Measurements from ENCODE around the gene ADORA2A.

ADORA2A gene

GRCh38 chr22:24453853-24454252, 26.5 kb downstream of the ADORA2A start:
- DNase-seq (ENCODE audit: low read depth), result no peak

- DNase-seq (ENCODE audit: low read depth), result no peak
Measured at GRCh38 chr22:24455039-24455438, 27.6 kb downstream of the ADORA2A start.

- no peak for DNase-seq (ENCODE audit: low read depth)
Measured at GRCh38 chr22:24455751-24456426, 28.5 kb downstream of the ADORA2A start.

GRCh38 chr22:24457894-24458420, 30.6 kb downstream of the ADORA2A start:
- DNase-seq (ENCODE audit: low read depth), result no peak

- DNase-seq (ENCODE audit: low read depth), result no peak
Measured at GRCh38 chr22:24459911-24460310, 32.5 kb downstream of the ADORA2A start.

- DNase-seq (ENCODE audit: low read depth), result no peak
Measured at GRCh38 chr22:24460418-24461089, 33.2 kb downstream of the ADORA2A start.

GRCh38 chr22:24463071-24463760, 35.8 kb downstream of the ADORA2A start:
- DNase-seq (ENCODE audit: low read depth), result no peak

- DNase-seq (ENCODE audit: low read depth), result no peak
Measured at GRCh38 chr22:24465566-24465965, 38.2 kb downstream of the ADORA2A start.

GRCh38 chr22:24465975-24466374, 38.6 kb downstream of the ADORA2A start:
- no peak for DNase-seq (ENCODE audit: low read depth)

- DNase-seq (ENCODE audit: low read depth), result no peak
Measured at GRCh38 chr22:24466716-24467328, 39.4 kb downstream of the ADORA2A start.

GRCh38 chr22:24467340-24467739, 39.9 kb downstream of the ADORA2A start:
- no peak for DNase-seq (ENCODE audit: low read depth)

- no peak for DNase-seq (ENCODE audit: low read depth)
Measured at GRCh38 chr22:24471570-24471969, 44.2 kb downstream of the ADORA2A start.

- DNase-seq (ENCODE audit: low read depth), result no peak
Measured at GRCh38 chr22:24473284-24473683, 45.9 kb downstream of the ADORA2A start.

- no peak for DNase-seq (ENCODE audit: low read depth)
Measured at GRCh38 chr22:24474221-24474620, 46.8 kb downstream of the ADORA2A start.

- no peak for DNase-seq (ENCODE audit: low read depth)
Measured at GRCh38 chr22:24474649-24475255, 47.4 kb downstream of the ADORA2A start.

GRCh38 chr22:24481641-24482040, 54.2 kb downstream of the ADORA2A start:
- no peak for DNase-seq (ENCODE audit: low read depth)

- no peak for DNase-seq (ENCODE audit: low read depth)
Measured at GRCh38 chr22:24482575-24482974, 55.2 kb downstream of the ADORA2A start.

GRCh38 chr22:24482998-24483397, 55.6 kb downstream of the ADORA2A start:
- no peak for DNase-seq (ENCODE audit: low read depth)

GRCh38 chr22:24483976-24484545, 56.7 kb downstream of the ADORA2A start:
- DNase-seq (ENCODE audit: low read depth), result no peak

GRCh38 chr22:24485170-24485569, 57.8 kb downstream of the ADORA2A start:
- no peak for DNase-seq (ENCODE audit: low read depth)

- DNase-seq (ENCODE audit: low read depth), result no peak
Measured at GRCh38 chr22:24485608-24486007, 58.2 kb downstream of the ADORA2A start.

- no peak for DNase-seq (ENCODE audit: low read depth)
Measured at GRCh38 chr22:24486501-24486921, 59.1 kb downstream of the ADORA2A start.
